HG03060 (cell line): ENCODE data around the gene PSMD2.
"Not testable (repeated sequence)": the region's sequence is repeated elsewhere in the genome, so short reads cannot be mapped to it uniquely, and the experiment has no call there.

Source experiments
- ATAC-seq: cut with Tn5 transposase; IDR thresholded peaks from one replicate; pipeline ENCODE4 v1.9.1; 2021; ENCODE audit warnings: low read depth, moderate number of reproducible peaks; ENCODE audit not compliant: unreplicated experiment

The PSMD2 gene

GRCh38 chr3:184298759-184299487, at the start of gene PSMD2:
Gene PSMD2, plus strand, starts transcription at chr3:184299241. Its CDS starts 26 bp downstream, at chr3:184299267.
- peak; percentile 78 for ATAC-seq

GRCh38 chr3:184249412-184250166, 49.5 kb upstream of the PSMD2 start, which contains the start of gene EEF1AKMT4:
Gene EEF1AKMT4, plus strand, starts transcription at chr3:184249672. Its CDS starts 23 bp downstream, at chr3:184249695.
- peak; percentile 78 for ATAC-seq

DNA sequence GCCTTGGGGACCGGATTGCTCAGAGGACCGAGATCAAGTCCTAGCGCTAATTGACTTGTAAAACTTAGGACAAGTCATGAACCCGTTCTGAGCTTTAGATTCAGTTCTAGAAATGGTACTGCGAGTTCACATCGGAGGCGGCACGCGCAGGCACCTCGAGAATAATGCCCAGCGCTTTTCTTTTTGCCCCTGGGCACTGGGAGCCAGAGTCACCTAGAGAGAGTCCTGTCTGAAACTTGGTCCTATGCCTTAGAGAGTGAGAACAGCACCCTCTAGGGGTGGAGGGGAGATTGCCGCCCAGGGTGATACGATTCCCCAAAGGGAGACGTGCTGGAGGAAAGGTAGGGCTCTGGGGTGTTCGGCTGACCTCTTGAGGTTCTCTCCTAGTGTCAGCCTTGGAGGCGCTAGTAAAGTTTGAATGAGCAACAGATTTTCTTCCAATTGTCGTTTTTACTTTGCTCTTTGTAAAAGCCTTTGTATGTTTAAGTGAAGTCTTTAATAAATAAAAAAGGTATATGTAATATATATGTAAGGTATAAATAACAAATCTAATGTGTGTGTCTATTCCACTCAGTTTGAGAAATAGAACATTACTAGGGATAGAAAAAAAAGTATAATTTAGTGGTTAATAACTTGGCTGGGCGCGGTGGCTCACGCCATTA, 48.7 kb upstream of the PSMD2 start:
- ATAC-seq = peak; percentile 59

DNA sequence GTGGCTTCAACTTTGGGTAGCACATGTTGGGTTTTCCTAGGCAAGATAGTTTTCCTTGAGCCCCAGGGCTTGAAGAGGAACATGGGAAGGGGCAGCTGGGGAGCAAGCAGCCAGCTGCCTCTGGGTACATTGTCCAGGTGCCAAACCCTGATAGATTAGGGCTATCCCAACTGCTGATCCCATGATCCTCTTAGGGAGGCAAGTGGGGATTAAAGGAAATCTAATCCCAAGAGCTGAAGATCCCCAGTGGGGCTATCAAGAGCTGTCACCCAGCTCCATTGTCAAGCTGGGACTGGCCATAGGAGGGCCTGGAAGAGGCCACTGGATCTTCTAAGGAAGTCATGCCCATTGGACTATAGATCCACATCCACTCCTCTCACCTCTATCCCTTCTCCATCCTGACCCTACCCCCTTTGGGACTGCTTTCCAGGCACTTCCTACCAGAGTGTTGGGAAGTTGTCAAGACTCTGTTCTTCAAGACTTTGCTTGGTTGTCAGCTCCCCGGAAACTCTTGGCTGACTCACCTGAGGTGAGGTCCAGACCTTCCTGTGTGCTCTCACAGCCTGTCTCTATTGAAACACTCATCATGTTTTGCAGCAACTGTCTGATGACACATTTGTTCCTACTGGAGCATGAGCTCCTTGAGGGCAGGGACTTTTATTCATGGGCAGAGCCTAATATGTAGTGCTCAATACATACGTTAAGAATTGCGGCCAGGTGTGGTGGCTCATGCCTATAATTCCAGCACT, 43.6 kb upstream of the PSMD2 start:
- no peak for ATAC-seq

DNA sequence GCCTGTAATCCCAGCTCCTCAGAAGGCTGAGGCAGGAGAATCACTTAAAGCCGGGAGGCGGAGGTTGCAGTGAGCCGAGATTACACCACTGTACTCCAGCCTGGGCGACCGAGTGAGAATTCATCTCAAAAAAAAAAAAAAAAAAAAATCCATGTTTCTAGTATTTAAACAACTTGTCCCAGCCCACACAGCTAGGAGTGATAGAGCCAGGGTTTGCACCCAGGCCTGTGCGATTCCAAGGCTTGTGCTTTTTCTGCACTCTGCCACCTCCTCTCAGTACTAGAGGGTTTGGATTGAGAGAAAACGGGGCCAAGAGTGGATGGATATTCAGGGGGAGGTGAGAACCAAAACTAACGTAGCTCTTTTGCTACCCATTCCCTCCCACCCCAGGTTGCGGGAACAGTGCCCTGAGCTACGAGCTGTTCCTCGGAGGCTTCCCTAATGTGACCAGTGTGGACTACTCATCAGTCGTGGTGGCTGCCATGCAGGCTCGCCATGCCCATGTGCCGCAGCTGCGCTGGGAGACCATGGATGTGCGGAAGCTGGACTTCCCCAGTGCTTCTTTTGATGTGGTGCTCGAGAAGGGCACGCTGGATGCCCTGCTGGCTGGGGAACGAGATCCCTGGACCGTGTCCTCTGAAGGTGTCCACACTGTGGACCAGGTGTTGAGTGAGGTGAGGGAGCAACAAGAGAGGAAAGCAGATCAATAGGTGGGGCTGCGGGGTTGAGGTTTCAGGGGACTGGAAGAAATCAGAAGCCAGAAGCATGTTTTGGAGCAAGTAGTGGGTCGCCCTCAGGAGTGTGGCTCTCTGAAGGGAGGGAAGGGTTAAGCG, 41.7 kb upstream of the PSMD2 start:
- ATAC-seq = no peak

- no peak for ATAC-seq
Observed at GRCh38 chr3:184258926-184259325, 40.1 kb upstream of the PSMD2 start.

- ATAC-seq = no peak
Observed at GRCh38 chr3:184259396-184259877, 39.6 kb upstream of the PSMD2 start.

DNA sequence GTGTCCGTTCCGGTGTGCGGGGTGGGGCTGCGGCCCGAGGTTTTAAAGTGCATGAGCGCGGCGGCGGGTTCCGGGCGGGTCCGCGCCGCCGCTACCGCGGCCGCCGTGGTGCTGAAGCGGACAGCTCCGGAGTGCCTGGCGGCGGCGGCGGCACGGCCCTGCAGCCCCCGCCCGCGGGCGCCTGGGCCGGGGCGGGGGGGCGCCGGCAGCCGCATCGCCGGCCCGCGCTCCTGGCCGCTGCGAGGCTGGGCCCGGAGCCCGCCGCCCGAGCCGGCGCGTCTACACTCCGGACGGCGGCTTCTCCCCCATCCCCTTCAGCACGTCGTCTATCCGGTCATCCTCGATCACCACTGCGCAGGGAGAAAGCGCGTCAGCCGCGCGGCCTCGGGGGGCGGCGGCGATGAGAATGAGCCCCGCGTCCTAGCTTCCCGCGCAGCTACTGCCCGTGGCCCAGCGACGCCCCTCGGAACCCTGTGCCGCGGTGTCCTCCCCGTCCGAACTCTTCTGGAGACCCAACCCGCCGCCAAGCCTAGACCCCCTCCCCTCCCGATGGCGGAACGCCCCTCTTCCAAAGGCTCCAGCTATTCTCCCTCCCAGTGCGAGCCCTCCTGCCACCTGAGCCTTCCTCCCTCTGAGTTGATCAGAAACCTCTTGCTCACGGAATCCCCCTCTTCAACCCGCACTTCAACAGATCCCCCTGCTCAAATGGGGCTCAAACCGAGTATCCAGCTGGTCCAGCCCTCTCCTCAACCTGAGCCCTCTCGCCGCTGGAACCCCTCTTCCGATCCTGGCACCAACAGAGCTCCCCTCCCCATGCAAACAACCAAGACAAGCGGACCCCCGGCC, 38.9 kb upstream of the PSMD2 start:
- no peak for ATAC-seq

DNA sequence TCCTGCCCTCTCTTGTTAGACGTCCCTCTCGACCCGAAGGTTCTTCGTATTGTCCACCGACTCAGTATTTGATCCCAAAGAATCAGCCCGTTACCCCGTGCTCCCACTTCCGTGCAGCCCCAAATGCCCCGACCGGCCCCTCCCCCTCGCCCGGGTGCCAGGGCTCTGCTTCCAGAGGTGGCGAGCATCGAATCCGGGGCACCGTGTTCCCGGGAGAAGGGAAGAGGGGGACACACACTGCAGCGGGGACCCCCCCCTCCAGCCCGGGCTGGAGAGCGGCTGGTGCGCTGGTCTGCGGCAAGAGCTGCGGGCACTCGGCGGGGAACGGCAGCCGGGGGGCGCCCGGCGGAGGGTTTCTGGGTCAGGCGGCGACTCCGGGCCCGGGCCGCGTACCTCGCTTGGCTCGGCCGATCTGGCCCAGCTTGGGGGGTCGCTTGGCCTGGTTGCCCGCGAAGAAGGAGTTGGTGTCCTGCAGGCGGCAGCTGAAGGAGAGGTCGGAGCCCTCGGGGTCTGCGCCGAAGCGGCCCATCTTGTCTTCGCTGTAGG, 38.2 kb upstream of the PSMD2 start:
- no peak for ATAC-seq

DNA sequence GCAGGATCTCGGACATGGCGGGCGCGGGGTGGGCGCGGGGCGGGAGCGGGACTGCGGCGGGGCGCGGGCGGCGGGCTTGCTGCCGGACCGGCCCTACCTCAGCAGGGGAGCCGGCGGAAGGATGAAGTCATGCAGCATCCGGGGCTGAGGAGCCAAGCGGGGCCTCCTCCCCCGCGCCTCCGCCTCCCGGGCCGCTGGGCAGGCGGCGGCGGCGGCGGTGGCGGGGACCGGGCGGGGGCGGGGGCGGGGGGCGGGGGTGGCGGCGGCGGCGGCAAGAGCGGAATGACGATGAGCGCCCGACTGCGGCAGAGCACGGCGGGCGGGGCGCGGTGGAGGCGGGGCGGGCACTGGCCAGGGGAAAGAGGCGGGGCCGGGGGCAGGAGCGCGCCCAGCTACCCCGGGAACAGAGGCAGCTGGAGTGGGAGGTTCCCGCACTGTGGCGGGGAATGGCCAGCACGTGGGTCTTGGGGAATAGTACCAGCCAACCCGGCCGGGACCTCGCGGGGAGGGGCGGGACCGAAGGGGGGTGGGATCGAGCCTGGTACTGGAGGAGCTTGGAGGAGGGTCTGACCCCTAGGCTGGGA, 37.7 kb upstream of the PSMD2 start, which contains the start of gene CAMK2N2:
Gene CAMK2N2, minus strand, starts transcription at position 284 of the 584 bp plus-strand sequence. Its CDS starts 268 bp downstream, at position 16.
- no peak for ATAC-seq

DNA sequence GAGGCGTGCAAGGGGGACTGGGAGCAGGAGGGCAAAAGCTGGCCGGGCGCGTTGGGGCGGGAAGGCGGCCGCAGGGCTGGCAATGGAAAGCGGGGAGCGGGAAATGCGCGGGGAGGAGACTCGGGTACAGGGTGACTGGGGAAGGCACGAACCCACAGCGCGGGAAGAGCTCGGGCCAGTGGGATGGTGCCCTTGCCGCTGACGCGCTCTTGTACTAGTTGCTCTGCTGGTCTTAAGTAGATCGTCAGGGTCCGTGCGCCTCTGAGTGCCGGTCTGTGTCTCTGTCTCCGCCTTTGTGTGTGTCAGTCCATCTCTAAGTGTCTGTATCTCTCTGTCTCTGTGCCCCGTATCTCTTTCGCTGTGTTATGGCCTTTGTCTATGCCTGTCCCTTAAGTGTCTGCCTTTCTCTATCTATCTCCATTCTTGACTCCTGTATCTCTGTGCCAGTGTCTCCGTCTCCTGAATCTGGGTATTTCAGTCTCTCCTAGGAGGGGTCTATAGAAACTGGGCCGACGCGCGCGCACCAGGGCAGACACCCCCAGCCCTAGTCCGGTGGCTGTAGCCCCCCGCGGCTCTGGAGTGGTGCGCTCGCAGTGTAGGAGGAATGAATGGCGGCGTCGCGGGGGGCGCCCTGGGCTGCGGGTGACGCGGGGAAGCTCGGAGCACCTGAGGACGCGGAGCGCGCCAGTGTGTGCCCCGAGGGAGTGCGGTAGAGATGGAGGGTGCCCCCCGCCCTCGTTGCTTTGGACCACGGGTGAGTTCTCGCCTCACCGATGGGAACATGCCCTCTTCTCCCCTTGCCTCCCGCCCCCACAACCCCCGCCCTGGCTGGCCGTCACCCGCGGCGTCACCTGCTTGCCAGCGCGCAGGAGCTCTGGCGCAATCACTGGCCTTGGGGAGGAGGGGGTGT, 36.9 kb upstream of the PSMD2 start:
- ATAC-seq = no peak

DNA sequence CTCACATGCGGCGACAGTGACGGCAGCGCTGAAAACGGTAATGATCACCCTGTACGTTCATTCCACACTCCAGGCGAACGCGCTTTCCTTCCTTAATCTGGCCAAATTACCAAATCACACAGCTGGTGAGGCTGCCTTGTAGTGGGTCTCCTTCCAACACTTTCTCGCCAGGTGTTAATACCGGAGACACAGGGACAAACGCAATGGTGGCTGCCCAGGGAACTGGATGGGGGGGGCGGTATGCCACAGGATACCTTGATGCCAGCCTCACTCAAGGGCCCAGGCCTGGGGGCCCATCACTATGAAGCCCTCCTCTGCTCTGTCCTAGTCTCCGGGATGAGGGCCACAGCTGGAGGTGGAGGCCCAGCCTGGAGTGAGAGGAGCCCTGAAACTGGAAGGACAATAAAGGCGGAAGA, 36.3 kb upstream of the PSMD2 start:
- no peak for ATAC-seq

GRCh38 chr3:184267249-184267648, 31.8 kb upstream of the PSMD2 start:
- not testable (repeated sequence) for ATAC-seq

DNA sequence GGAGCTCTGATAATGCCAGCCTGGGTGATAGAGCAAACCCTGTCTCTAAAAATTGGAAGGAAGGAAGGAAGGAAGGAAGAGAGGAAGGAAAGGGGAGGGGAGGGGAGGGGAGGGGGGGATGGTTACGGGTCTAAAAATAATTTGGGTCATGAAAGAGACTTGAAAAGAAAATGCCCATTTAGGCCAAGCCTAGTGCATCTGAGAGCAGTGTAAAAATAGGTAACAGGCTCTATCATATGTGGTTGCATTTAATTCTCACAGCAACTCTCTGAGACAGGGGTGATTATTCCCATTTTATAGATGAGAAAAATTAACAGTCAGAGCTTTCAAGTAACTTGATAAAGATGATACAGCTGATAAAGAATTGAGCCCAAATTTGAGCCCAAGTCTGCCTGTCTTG, 26.8 kb upstream of the PSMD2 start:
- ATAC-seq = no peak

- ATAC-seq = no peak
Observed at GRCh38 chr3:184275381-184275701, 23.7 kb upstream of the PSMD2 start.

DNA sequence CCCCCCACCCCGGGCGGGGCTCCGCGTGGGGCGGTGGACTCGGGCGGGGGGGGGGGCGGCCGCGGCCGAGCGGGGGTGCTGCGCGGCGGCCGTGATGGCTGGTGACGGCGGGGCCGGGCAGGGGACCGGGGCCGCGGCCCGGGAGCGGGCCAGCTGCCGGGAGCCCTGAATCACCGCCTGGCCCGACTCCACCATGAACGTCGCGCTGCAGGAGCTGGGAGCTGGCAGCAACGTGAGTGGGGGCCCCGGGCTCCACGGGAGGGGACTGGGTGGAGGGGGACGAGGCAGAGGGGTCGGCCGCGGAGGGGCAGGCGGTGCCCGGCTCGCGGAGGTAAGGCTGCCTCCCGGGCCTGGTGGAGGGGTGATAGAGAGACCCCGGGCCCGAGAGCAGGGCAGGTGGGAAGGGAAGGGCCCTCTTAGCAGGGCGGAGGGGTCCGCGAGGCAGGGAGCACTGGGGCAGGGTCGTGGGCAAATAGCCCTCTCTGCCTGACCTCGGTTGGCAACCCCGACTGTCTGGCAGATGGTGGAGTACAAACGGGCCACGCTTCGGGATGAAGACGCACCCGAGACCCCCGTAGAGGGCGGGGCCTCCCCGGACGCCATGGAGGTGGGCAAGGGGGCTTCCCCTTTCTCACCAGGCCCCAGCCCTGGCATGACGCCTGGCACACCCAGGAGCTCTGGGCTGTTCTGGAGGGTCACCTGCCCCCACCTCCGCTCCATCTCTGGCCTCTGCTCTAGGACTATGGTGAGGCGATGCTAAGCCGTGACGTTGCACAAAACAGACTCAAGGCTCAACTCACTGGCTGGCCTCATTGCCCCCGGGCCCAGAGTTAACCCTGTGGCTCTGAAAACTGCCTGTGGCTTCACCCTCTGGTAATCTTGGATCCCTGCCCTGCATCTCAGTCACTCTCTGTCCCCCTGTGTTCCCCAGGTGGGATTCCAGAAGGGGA, 22.8 kb upstream of the PSMD2 start, which contains the start of gene ECE2:
Gene ECE2, plus strand, starts transcription at position 62 of the 950 bp plus-strand sequence. Its CDS starts 132 bp downstream, at position 194.
- no peak for ATAC-seq
